Measurements from ENCODE around the gene FAM227B.

DNA sequence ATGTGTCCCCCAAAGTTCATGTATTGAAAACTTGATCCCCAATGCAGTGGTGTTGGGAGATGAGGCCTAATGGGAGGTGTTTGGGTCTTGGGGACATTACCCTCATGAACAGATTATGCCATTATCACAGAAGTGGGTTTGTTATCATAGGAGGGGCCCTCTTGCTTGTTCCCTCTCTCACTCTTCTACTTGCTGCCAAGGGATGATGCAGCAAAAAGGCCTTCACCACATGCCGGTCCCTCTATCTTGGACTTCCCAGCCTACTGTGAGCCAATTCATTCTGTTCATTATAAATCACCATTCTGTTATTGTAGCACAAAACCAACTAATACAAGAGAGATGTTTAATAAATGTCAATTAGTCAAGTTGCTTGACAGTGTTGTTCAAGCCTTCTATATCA, 47.2 kb downstream of the FAM227B start:
- TF ChIP-seq, protein P1, sequence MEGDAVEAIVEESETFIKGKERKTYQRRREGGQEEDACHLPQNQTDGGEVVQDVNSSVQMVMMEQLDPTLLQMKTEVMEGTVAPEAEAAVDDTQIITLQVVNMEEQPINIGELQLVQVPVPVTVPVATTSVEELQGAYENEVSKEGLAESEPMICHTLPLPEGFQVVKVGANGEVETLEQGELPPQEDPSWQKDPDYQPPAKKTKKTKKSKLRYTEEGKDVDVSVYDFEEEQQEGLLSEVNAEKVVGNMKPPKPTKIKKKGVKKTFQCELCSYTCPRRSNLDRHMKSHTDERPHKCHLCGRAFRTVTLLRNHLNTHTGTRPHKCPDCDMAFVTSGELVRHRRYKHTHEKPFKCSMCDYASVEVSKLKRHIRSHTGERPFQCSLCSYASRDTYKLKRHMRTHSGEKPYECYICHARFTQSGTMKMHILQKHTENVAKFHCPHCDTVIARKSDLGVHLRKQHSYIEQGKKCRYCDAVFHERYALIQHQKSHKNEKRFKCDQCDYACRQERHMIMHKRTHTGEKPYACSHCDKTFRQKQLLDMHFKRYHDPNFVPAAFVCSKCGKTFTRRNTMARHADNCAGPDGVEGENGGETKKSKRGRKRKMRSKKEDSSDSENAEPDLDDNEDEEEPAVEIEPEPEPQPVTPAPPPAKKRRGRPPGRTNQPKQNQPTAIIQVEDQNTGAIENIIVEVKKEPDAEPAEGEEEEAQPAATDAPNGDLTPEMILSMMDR (IDR thresholded peaks at IDR 0.05 in 8 of 11, conservative IDR thresholded peaks at IDR 0.05 in 3 of 11) = no peak
- TF ChIP-seq POLR2AphosphoS5 (IDR thresholded peaks at IDR 0.05) = no peak

All from spleen (tissue), 7 donors.